ENCODE measurements around the gene DNAH14. TPM values are rescaled to one million over a fixed set of nuclear protein-coding genes. Genes with fewer than 3 reads are reported as not detected.

The DNAH14 gene
- total and polyA plus RNA-seq, 2 donors (not counting 1 experiment from before 2014, with no cell fraction given): not detected

- 0% methylated on average over 1 of the region's 4 CpGs for WGBS (ENCODE audit: insufficient coverage)
- no peak overlapping the region for H3K27ac Mint-ChIP-seq
- CTCF ChIA-PET: no interaction called here
Observed at GRCh38 chr1:225253173-225253572, 323.7 kb downstream of the DNAH14 start.

DNA sequence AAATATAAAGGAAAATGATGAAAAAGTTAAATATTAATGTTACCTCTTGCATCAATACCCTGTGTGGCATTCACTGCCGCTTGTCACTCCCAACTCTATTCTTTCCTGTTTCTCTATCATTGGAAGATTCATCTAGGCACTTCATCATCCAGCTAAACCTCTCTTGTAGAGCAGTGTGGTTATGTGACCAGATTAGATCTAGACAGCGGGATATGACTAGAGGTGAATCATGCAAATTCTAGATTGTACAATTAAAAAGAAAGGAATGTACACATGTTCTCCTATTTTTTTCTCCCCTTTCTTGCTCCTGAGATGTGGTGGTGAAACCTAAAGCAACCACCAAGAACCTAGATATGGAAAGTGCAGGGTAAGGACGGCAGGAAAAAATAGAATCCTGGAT lies 324.3 kb downstream of the DNAH14 start:
- no peak for ATAC-seq (ENCODE audit: low read depth)
- WGBS (ENCODE audit: insufficient coverage): no CpG with 5 or more reads among the region's 3 CpGs
- CTCF ChIA-PET: no interaction called here
- Histone ChIP-seq H3K79me2 (ENCODE audit: control insufficient read depth, insufficient read depth, low read length) (no peaks in the 10 kb centered on the region), H3K36me3 (replicated peaks in 1 of 2; ENCODE audit: control extremely low read depth in 1 of 2, control insufficient read depth in 1 of 2, extremely low read depth in 1 of 2, insufficient read depth in 2 of 2, low read length in 1 of 2) (no peaks in the 10 kb centered on the region), H3K4me1 (ENCODE audit: control insufficient read depth in 2 of 2, insufficient read depth in 2 of 2, low read length in 2 of 2) (peaks cover 13 to 15% of the 10 kb centered on the region in 2 donors), H3K4me2 (replicated peaks; ENCODE audit: low read depth, low read length, poor library complexity, severe bottlenecking) (no peak overlapping the region), H3K9me3 (ENCODE audit: control extremely low read depth in 1 of 3, control insufficient read depth in 2 of 3, insufficient read depth in 1 of 3, low read length in 2 of 3) (peaks cover 0 to 6% (median 0%) of the 10 kb centered on the region in 3 donors), H3K27me3 (replicated peaks in 1 of 4; ENCODE audit: control extremely low read depth in 1 of 4, control insufficient read depth in 3 of 4, insufficient read depth in 4 of 4, low read length in 3 of 4) (peaks cover 0 to 6% (median 0%) of the 10 kb centered on the region in 4 experiments), H3K9ac (ENCODE audit: low read length) (no peak overlapping the region), H2AFZ (ENCODE audit: insufficient read depth, low read depth, low read length, poor library complexity, severe bottlenecking) (no peak overlapping the region), H3K27ac (ENCODE audit: low read length in 2 of 2) (no peak overlapping the region), H3K4me3 (ENCODE audit: control extremely low read depth in 1 of 5, extremely low read depth in 1 of 5, insufficient read depth in 1 of 5, low read depth in 2 of 5, low read length in 4 of 5) (no peak overlapping the region), H4K20me1 (ENCODE audit: control insufficient read depth, insufficient read depth, low read length, poor library complexity, severe bottlenecking) (no peaks in the 10 kb centered on the region)
- no peak overlapping the region for H3K27ac Mint-ChIP-seq
- H3K27me3 Mint-ChIP-seq: peaks cover 3% of the 10 kb centered on the region
- no peak for DNase-seq
- TF ChIP-seq EZH2 (IDR thresholded peaks at IDR 0.05; ENCODE audit: borderline replicate concordance, insufficient read depth, low read depth, low read length, poor library complexity, severe bottlenecking): no peak
- TF ChIP-seq, protein P1, sequence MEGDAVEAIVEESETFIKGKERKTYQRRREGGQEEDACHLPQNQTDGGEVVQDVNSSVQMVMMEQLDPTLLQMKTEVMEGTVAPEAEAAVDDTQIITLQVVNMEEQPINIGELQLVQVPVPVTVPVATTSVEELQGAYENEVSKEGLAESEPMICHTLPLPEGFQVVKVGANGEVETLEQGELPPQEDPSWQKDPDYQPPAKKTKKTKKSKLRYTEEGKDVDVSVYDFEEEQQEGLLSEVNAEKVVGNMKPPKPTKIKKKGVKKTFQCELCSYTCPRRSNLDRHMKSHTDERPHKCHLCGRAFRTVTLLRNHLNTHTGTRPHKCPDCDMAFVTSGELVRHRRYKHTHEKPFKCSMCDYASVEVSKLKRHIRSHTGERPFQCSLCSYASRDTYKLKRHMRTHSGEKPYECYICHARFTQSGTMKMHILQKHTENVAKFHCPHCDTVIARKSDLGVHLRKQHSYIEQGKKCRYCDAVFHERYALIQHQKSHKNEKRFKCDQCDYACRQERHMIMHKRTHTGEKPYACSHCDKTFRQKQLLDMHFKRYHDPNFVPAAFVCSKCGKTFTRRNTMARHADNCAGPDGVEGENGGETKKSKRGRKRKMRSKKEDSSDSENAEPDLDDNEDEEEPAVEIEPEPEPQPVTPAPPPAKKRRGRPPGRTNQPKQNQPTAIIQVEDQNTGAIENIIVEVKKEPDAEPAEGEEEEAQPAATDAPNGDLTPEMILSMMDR (IDR thresholded peaks at IDR 0.05): no peak
- no peaks in the 10 kb centered on the region for H3K9me3 Mint-ChIP-seq (ENCODE audit: insufficient read depth)
- POLR2A ChIA-PET: no interaction called here
- no peak overlapping the region for H3K4me3 Mint-ChIP-seq
- peaks cover 12% of the 10 kb centered on the region for H3K4me1 Mint-ChIP-seq
- intact Hi-C loops (cut with micrococcal nuclease): no loop called here

More at GRCh38 chr1:225253173-225253572, 323.7 kb downstream of the DNAH14 start:
- H3K36me3 ChIP-seq (replicated peaks in 1 of 2; ENCODE audit: control extremely low read depth in 1 of 2, control insufficient read depth in 1 of 2, extremely low read depth in 1 of 2, insufficient read depth in 2 of 2, low read length in 1 of 2): no peaks in the 10 kb centered on the region
- H3K4me1 ChIP-seq (ENCODE audit: control insufficient read depth in 2 of 2, insufficient read depth in 2 of 2, low read length in 2 of 2): peaks cover 13 to 15% of the 10 kb centered on the region in 2 donors
- TF ChIP-seq, protein P1 (IDR thresholded peaks at IDR 0.05): no peak
- H3K27me3 ChIP-seq (replicated peaks in 1 of 4; ENCODE audit: control extremely low read depth in 1 of 4, control insufficient read depth in 3 of 4, insufficient read depth in 4 of 4, low read length in 3 of 4): peaks cover 0 to 6% (median 0%) of the 10 kb centered on the region in 4 experiments
- Mint-ChIP-seq H3K4me3 (no peak overlapping the region), H3K27me3 (peaks cover 3% of the 10 kb centered on the region), H3K4me1 (peaks cover 12% of the 10 kb centered on the region), H3K9me3 (ENCODE audit: insufficient read depth) (no peaks in the 10 kb centered on the region)
- no peak overlapping the region for H3K9ac ChIP-seq (ENCODE audit: low read length)
- intact Hi-C loops (cut with micrococcal nuclease): no loop called here
- H3K4me2 ChIP-seq (replicated peaks; ENCODE audit: low read depth, low read length, poor library complexity, severe bottlenecking): no peak overlapping the region
- POLR2A ChIA-PET: no interaction called here
- ATAC-seq (ENCODE audit: low read depth) (no peak), DNase-seq (no peak)
- H2AFZ ChIP-seq (ENCODE audit: insufficient read depth, low read depth, low read length, poor library complexity, severe bottlenecking): no peak overlapping the region
- H3K4me3 ChIP-seq (ENCODE audit: control extremely low read depth in 1 of 5, extremely low read depth in 1 of 5, insufficient read depth in 1 of 5, low read depth in 2 of 5, low read length in 4 of 5): no peak overlapping the region
- H3K79me2 ChIP-seq (ENCODE audit: control insufficient read depth, insufficient read depth, low read length): no peaks in the 10 kb centered on the region
- no peak overlapping the region for H3K27ac ChIP-seq (ENCODE audit: low read length in 2 of 2)
- H4K20me1 ChIP-seq (ENCODE audit: control insufficient read depth, insufficient read depth, low read length, poor library complexity, severe bottlenecking): no peaks in the 10 kb centered on the region
- peaks cover 0 to 6% (median 0%) of the 10 kb centered on the region in 3 donors for H3K9me3 ChIP-seq (ENCODE audit: control extremely low read depth in 1 of 3, control insufficient read depth in 2 of 3, insufficient read depth in 1 of 3, low read length in 2 of 3)

Measured in B cell (primary cell).